ENCODE measurements around the gene DYRK1B.
"Not testable (repeated sequence)": the region's sequence is repeated elsewhere in the genome, so short reads cannot be mapped to it uniquely, and the experiment has no call there.

Gene DYRK1B

DNA sequence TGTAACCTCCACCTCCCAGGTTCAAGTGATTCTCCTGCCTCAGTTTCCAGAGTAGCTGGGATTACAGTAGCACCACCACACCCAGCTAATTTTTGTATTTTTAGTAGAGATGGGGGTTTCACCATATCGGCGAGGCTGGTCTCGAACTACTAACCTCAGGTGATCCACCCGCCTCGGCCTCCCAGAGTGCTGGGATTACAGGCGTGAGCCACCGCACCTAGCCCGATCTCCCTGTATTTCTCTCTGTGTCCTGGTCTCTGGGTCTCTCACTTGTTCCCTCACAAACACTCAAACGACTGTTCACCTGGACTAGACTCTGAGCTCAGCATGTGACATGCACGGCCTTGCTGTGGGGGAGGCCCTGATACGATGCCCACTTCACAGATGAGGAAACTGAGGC is 44.9 kb upstream of the DYRK1B start:
- no CpG with 5 or more reads among the region's 11 CpGs for WGBS (ENCODE audit: extremely low coverage, insufficient coverage, low lambda C conversion rate)

GRCh38 chr19:39878398-39878797 is 44.4 kb upstream of the DYRK1B start:
- Histone ChIP-seq H3K27ac (ENCODE audit: low read depth, low read length) (no peak overlapping the region), H3K18ac (ENCODE audit: low read length) (no peak overlapping the region), H3K4me3 (ENCODE audit: low read length) (no peak overlapping the region), H2BK5ac (ENCODE audit: low read length) (no peak overlapping the region), H3K4ac (ENCODE audit: low read depth, low read length) (no peak overlapping the region), H3K27me3 (ENCODE audit: insufficient read depth, low read length, poor library complexity) (no peaks in the 10 kb centered on the region), H2BK15ac (replicated peaks; ENCODE audit: low read depth) (no peak overlapping the region), H3K4me2 (ENCODE audit: low read length) (no peak overlapping the region), H3K79me1 (ENCODE audit: low read length) (no peaks in the 10 kb centered on the region), H3K9ac (ENCODE audit: low read length) (no peak overlapping the region), H3K4me1 (ENCODE audit: control insufficient read depth, low read depth, low read length) (no peaks in the 10 kb centered on the region), H3K23ac (ENCODE audit: low read length) (no peak overlapping the region), H3K36me3 (ENCODE audit: control insufficient read depth, insufficient read depth, low read length) (no peaks in the 10 kb centered on the region), H2AK5ac (ENCODE audit: low read length) (no peak overlapping the region), H2BK120ac (ENCODE audit: low read depth, low read length) (no peak overlapping the region), H3K56ac (ENCODE audit: low read length) (no peak overlapping the region), H4K5ac (ENCODE audit: low read length) (no peak overlapping the region), H4K8ac (ENCODE audit: low read depth, low read length) (no peak overlapping the region), H3K79me2 (ENCODE audit: control insufficient read depth, insufficient read depth, low read length) (no peaks in the 10 kb centered on the region)
- no peak for DNase-seq
- no CpG with 5 or more reads among the region's 1 CpG for WGBS (ENCODE audit: extremely low coverage, insufficient coverage, low lambda C conversion rate)

More for the DNA sequence above, 44.9 kb upstream of the DYRK1B start:
- H2BK15ac ChIP-seq (replicated peaks; ENCODE audit: low read depth); H3K18ac ChIP-seq (ENCODE audit: low read length); H3K4me1 ChIP-seq (ENCODE audit: control insufficient read depth, low read depth, low read length); H2BK120ac ChIP-seq (ENCODE audit: low read depth, low read length); H3K4ac ChIP-seq (ENCODE audit: low read depth, low read length); H3K27ac ChIP-seq (ENCODE audit: low read depth, low read length); H2AK5ac ChIP-seq (ENCODE audit: low read length); H3K79me1 ChIP-seq (ENCODE audit: low read length); H3K79me2 ChIP-seq (ENCODE audit: control insufficient read depth, insufficient read depth, low read length); H3K23ac ChIP-seq (ENCODE audit: low read length); DNase-seq; H3K56ac ChIP-seq (ENCODE audit: low read length); H3K36me3 ChIP-seq (ENCODE audit: control insufficient read depth, insufficient read depth, low read length); H3K27me3 ChIP-seq (ENCODE audit: insufficient read depth, low read length, poor library complexity); H4K5ac ChIP-seq (ENCODE audit: low read length); H3K9ac ChIP-seq (ENCODE audit: low read length); H3K4me2 ChIP-seq (ENCODE audit: low read length); H4K8ac ChIP-seq (ENCODE audit: low read depth, low read length); H2BK5ac ChIP-seq (ENCODE audit: low read length); H3K4me3 ChIP-seq (ENCODE audit: low read length): not testable (repeated sequence)

DNA sequence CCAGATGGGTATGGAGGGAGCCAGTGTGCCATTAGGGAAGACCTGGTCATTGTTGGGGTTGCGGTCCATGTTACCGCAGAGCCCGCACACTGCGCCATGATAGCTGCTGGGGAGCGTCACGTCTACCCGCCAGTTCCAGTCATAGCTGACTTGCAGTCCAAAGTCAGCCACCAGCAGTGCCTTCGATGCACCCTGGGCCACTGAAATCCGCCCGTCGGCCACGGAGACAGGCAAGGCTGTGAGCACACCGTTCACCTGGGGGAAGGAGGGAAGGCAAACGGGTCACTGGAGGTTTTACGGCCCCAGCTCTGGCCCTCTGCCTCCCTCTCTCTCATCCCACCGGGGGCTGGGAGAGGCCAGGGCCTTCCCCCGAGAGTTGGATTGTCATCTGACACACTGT is 44.0 kb upstream of the DYRK1B start:
- not testable (repeated sequence) for H3K4me3 ChIP-seq (ENCODE audit: low read length); H3K56ac ChIP-seq (ENCODE audit: low read length); H3K4me1 ChIP-seq (ENCODE audit: control insufficient read depth, low read depth, low read length); H3K79me2 ChIP-seq (ENCODE audit: control insufficient read depth, insufficient read depth, low read length); H2BK120ac ChIP-seq (ENCODE audit: low read depth, low read length); H3K27ac ChIP-seq (ENCODE audit: low read depth, low read length); H2BK15ac ChIP-seq (replicated peaks; ENCODE audit: low read depth); DNase-seq; H4K5ac ChIP-seq (ENCODE audit: low read length); H4K8ac ChIP-seq (ENCODE audit: low read depth, low read length); H2AK5ac ChIP-seq (ENCODE audit: low read length); H3K36me3 ChIP-seq (ENCODE audit: control insufficient read depth, insufficient read depth, low read length); H3K4me2 ChIP-seq (ENCODE audit: low read length); H3K27me3 ChIP-seq (ENCODE audit: insufficient read depth, low read length, poor library complexity); H3K79me1 ChIP-seq (ENCODE audit: low read length); H2BK5ac ChIP-seq (ENCODE audit: low read length); H3K9ac ChIP-seq (ENCODE audit: low read length); H3K18ac ChIP-seq (ENCODE audit: low read length); H3K23ac ChIP-seq (ENCODE audit: low read length); H3K4ac ChIP-seq (ENCODE audit: low read depth, low read length)
- WGBS (ENCODE audit: extremely low coverage, insufficient coverage, low lambda C conversion rate), result no CpG with 5 or more reads among the region's 17 CpGs

DNA sequence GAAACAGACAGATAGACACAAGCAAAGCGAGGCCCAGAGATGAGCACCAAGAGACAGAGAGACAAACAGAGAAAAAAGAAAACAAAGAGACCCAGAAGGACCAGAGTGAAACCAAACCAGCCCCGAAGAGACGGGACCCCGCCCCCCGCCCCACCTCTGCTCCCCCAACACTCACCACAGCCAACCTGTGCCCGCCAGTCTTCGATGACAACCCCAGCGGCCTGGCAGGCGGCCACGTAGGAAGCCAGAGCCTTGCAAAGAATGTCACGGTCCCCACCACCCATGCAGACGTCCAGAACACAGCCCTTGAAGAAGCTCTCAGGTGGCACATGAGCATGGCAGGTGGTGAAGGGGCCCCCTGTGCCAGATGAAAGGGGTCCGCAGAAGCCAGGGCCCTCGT is 43.5 kb upstream of the DYRK1B start:
- not testable (repeated sequence) for H3K4me1 ChIP-seq (ENCODE audit: control insufficient read depth, low read depth, low read length); H3K18ac ChIP-seq (ENCODE audit: low read length); H4K5ac ChIP-seq (ENCODE audit: low read length); H2BK120ac ChIP-seq (ENCODE audit: low read depth, low read length); H3K79me1 ChIP-seq (ENCODE audit: low read length); H3K4me3 ChIP-seq (ENCODE audit: low read length); H2BK5ac ChIP-seq (ENCODE audit: low read length); DNase-seq; H3K23ac ChIP-seq (ENCODE audit: low read length); H3K27me3 ChIP-seq (ENCODE audit: insufficient read depth, low read length, poor library complexity); H3K4me2 ChIP-seq (ENCODE audit: low read length); H3K4ac ChIP-seq (ENCODE audit: low read depth, low read length); H3K56ac ChIP-seq (ENCODE audit: low read length); H3K9ac ChIP-seq (ENCODE audit: low read length); H2BK15ac ChIP-seq (replicated peaks; ENCODE audit: low read depth); H2AK5ac ChIP-seq (ENCODE audit: low read length); H3K27ac ChIP-seq (ENCODE audit: low read depth, low read length); H3K79me2 ChIP-seq (ENCODE audit: control insufficient read depth, insufficient read depth, low read length); H4K8ac ChIP-seq (ENCODE audit: low read depth, low read length); H3K36me3 ChIP-seq (ENCODE audit: control insufficient read depth, insufficient read depth, low read length)
- no CpG with 5 or more reads among the region's 14 CpGs for WGBS (ENCODE audit: extremely low coverage, insufficient coverage, low lambda C conversion rate)

DNA sequence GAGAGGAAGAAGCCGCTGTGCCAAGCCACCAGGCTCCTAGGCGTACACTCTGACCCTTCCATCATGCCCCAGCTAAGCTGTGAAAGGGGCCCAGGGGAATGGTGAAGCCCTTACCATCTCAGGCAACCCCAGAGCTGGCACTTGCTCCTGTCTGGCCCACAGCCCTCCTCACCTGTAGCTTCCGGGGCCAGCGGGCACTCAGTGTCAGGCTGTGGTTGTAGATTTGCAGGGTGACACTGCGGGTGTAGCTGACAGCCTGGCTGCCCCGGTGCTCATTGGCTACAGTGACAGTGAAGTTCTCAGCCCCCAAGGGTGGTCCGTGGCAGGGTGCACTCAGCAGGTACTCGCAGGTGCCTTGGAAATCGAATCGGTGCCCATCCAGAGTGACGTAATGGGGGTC is 42.5 kb upstream of the DYRK1B start:
- not testable (repeated sequence) for H3K4me3 ChIP-seq (ENCODE audit: low read length); H3K4me2 ChIP-seq (ENCODE audit: low read length); H2BK5ac ChIP-seq (ENCODE audit: low read length); H2BK15ac ChIP-seq (replicated peaks; ENCODE audit: low read depth); H3K27me3 ChIP-seq (ENCODE audit: insufficient read depth, low read length, poor library complexity); H2BK120ac ChIP-seq (ENCODE audit: low read depth, low read length); H3K56ac ChIP-seq (ENCODE audit: low read length); H3K9ac ChIP-seq (ENCODE audit: low read length); H3K4me1 ChIP-seq (ENCODE audit: control insufficient read depth, low read depth, low read length); H3K79me1 ChIP-seq (ENCODE audit: low read length); H3K36me3 ChIP-seq (ENCODE audit: control insufficient read depth, insufficient read depth, low read length); DNase-seq; H3K4ac ChIP-seq (ENCODE audit: low read depth, low read length); H4K5ac ChIP-seq (ENCODE audit: low read length); H2AK5ac ChIP-seq (ENCODE audit: low read length); H3K27ac ChIP-seq (ENCODE audit: low read depth, low read length); H3K23ac ChIP-seq (ENCODE audit: low read length); H4K8ac ChIP-seq (ENCODE audit: low read depth, low read length); H3K18ac ChIP-seq (ENCODE audit: low read length); H3K79me2 ChIP-seq (ENCODE audit: control insufficient read depth, insufficient read depth, low read length)
- WGBS (ENCODE audit: extremely low coverage, insufficient coverage, low lambda C conversion rate), result no CpG with 5 or more reads among the region's 11 CpGs

DNA sequence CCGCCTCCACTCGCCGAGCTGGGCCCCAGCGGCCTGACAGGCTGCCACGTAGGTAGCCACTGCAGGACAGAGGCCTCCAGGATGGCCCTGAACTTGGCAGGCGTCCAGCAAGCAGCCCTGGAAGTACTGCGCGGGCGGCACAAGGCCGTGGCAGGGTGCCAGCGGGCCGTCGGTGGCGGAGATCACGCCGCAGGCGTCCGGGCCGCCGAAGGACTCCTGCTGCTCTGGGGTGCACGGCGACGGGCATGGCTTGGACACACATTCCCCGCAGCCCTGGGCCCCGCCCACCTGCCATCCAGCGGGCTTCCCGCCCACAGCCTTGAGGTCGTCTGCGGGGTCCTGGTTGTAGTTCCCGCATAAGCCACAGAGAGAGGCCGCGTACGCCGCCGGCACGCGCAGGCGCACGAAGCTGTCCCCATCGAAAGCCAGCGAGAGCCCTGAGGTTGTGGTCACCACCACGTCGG is 41.5 kb upstream of the DYRK1B start:
- DNase-seq; H3K4me2 ChIP-seq (ENCODE audit: low read length); H4K8ac ChIP-seq (ENCODE audit: low read depth, low read length): not testable (repeated sequence)

More for the DNA sequence above, 41.5 kb upstream of the DYRK1B start:
- H3K27ac ChIP-seq (ENCODE audit: low read depth, low read length); H3K18ac ChIP-seq (ENCODE audit: low read length); H3K23ac ChIP-seq (ENCODE audit: low read length); H3K4ac ChIP-seq (ENCODE audit: low read depth, low read length); H2BK15ac ChIP-seq (replicated peaks; ENCODE audit: low read depth); H3K36me3 ChIP-seq (ENCODE audit: control insufficient read depth, insufficient read depth, low read length); H3K79me1 ChIP-seq (ENCODE audit: low read length); H3K27me3 ChIP-seq (ENCODE audit: insufficient read depth, low read length, poor library complexity); H3K79me2 ChIP-seq (ENCODE audit: control insufficient read depth, insufficient read depth, low read length); H3K56ac ChIP-seq (ENCODE audit: low read length); H3K9ac ChIP-seq (ENCODE audit: low read length); H2AK5ac ChIP-seq (ENCODE audit: low read length); H2BK120ac ChIP-seq (ENCODE audit: low read depth, low read length); H3K4me3 ChIP-seq (ENCODE audit: low read length); H4K5ac ChIP-seq (ENCODE audit: low read length); H3K4me1 ChIP-seq (ENCODE audit: control insufficient read depth, low read depth, low read length); H2BK5ac ChIP-seq (ENCODE audit: low read length): not testable (repeated sequence)
- no CpG with 5 or more reads among the region's 43 CpGs for WGBS (ENCODE audit: extremely low coverage, insufficient coverage, low lambda C conversion rate)

Measured in mesendoderm (in vitro differentiated cells).